ENCODE results near the gene CIC.

Gene CIC

DNA sequence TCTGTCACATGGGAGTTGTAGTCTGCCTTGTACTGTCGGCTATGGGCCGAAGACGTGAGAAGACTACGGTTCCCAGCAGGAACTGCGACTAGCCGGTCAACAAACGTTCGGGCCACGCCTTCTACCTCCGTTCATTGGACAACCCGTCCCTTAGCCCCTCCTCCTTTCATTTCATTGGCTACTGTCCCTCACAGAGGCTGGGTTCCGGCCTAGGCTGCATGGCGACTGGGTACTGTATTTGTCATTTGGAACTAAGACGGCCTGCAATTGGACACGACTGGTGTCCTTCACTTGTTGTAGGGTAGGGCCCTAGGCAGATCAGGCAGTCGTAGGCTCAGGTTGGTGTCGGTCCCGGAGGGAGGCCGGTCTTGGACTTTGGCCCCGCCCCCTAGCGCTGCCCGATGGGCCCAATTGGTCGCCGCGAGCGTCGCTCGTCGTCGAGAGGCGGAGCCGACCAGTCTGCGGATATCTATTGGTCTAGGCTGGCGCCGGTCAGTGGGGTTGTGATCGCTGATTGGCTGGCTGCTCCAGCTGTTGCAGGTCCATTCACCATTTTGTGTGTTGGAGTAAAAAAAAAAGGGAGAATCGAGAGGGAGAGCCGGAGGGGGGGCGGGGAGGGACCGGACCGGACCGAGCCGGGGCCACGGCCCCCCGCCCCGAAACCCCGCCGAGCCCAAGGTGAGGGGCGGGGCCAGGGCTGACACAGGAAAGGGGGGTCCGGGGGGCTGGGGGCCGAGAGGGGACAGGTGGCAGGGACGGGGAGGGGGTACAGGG is at the start of gene CIC:
TSS of gene CIC (plus strand) at position 549 of the 774 bp plus-strand sequence. CDS start 2,532 bp downstream, outside the sequence.
- peak; percentile 100 for DNase-seq

- peak; percentile 97 for DNase-seq
These were observed 49.0 kb upstream of the CIC start, which contains the start of gene ZNF526 for GRCh38 chr19:42219812-42220750. TSS of gene ZNF526 (plus strand) at chr19:42220312. CDS start at chr19:42224404, 4,092 bp downstream.

DNA sequence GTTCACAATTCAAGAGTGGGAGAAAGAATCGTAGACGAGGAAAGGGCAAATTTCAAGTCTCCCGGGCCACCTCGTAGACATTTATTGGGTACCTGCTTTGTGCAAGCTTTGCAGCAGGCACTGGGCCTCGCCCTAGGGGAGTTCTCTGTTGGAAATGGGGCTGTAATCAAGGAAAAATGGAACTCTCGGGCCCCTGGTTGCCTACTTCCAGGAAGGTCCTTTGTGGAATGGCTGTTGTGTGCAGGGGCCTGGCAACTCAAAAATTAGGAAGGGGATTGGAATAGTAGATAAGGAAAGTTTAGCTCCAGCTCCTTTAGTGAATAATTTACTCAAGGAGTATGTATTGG is 48.3 kb upstream of the CIC start:
- DNase-seq: no peak

- DNase-seq: no peak
These were observed 43.9 kb upstream of the CIC start for GRCh38 chr19:42224940-42225717.

GRCh38 chr19:42225718-42226292 is 43.2 kb upstream of the CIC start:
- no peak for DNase-seq

GRCh38 chr19:42226886-42227285 is 42.2 kb upstream of the CIC start:
- DNase-seq: no peak

DNA sequence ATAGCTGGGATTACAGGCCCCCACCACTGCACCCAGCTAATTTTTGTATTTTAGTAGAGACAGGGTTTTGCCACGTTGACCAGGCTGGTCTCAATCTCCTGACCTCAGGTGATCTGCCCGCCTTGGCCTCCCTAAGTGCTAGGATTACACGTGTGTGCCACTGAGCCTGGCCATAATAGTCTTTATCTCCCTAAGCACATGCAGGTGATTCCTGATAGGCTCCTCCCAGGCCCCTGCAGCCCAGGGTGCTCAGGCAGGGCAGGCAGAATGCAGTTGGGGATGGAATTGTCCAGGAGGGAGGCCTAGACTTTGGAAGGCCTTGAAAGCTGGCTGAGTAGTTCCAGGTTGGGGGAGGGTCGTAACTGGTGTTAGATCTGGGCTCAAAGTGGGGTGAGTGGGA is 40.4 kb upstream of the CIC start:
- no peak for DNase-seq

- DNase-seq: no peak
These were observed 39.7 kb upstream of the CIC start for GRCh38 chr19:42229301-42229854.

DNA sequence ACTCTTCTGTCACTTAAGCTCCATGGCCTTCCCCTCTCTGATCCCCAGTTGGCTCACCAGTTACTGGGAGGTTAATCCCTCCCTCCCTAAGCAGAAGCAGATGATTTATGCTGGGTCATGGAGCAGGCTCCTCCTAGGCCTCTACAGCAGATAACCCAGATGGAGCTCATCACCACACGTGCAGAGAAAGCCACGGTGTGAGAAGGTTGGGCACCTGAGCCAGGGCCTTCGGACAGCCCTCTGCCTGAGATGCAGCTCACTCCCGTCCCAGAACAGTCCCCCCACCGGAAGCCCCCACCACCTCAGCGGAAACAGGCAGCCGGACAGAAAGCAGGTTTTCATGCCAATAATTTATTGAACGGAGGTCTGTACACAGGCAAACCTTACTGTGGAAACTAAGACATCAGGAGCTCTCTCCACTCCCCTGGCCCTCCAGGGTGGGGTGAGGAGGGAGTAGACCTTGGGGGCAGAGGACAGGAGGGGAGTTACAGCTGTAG is 39.1 kb upstream of the CIC start:
- DNase-seq: no peak

- no peak for DNase-seq
These were observed 38.5 kb upstream of the CIC start for GRCh38 chr19:42230571-42230970.

- no peak for DNase-seq
These were observed 36.6 kb upstream of the CIC start for GRCh38 chr19:42232435-42232834.

GRCh38 chr19:42233106-42233505 is 35.9 kb upstream of the CIC start:
- no peak for DNase-seq

DNA sequence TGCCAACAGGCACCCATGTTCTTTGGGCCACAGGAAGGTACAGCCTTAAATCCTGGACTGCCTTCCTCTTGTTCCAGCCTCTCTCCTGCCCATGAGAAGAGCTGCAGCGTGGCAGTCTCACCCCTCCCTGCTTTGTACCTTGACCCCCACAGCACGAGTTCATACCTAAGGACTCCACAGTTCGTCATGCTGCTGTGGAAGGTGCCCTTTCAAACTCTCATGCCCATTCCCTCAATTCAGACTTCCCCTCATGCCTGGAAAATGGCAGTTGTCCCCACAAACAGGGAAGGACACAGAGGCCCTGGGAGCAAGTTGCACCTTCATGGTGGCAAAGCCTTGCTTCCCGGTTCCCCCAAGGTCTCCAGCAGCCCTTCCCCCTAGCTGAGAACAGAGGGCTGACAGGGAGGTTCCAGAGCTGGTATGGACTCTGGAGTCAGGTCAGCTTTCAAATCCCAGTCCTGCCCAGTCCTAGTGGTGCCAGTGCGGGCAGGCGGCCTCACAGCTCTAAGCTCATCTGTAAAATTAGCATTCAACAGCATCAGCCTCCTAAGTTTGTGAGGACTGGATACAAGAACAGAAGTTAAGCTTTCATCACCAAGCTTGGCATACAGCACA is 35.3 kb upstream of the CIC start:
- no peak for DNase-seq

GRCh38 chr19:42234364-42234763 is 34.7 kb upstream of the CIC start:
- no peak for DNase-seq

GRCh38 chr19:42235181-42235580 is 33.9 kb upstream of the CIC start:
- DNase-seq: no peak

DNA sequence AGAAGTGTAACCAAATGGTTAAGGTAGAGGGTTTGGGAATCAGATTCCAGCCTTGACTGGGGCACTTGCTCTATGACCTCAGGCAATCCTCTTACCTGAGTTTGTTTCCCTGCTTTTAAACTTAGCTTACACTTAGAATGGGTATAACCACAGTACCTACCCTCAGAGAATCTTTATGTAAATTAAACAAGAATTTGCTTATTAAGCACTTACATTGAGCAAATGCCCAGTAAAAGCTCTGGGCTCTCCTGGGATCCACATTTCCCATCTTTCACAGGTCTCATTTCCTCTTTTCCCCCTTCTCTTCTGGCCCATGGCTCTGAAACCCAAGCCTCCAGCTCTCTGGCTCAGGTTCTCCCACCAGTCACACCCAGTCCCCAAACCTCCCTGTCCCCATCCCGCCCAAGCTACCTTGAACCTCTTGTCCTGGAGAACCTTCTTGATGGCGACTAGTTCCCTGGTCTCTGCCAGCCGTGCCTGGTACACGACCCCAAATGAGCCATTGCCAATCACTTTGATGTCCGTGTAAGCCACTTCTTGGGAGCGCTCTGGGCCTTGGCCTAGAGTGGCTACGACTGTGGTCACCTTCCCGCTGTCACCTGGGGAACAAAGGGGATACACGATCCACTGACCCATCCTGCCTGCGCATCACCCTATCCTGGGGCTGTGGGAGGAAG is 29.4 kb upstream of the CIC start:
- DNase-seq: no peak

- no peak for DNase-seq
These were observed 27.8 kb upstream of the CIC start for GRCh38 chr19:42241279-42241678.

DNA sequence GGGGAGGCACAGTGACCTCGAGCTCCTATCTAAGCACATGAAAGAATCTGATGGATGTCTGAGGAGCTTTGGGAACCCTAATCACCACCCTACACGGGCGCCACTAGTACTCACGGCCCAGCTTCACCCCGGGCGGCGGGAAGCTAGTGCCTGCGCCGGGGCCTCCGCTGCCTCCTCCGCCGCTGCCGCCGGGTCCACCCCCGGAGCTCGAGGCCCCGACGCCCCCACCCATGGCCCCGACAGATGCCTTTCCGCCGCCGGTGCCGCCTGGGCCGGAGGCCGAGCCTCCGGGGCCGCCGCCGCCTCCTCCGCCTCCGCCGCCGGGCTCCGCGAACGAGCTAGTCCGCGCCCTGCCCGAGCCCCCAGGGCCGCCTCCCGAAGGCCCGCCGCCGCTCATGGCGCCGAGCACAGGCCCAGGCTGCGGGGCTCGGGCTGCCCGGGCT is 27.0 kb upstream of the CIC start:
- no peak for DNase-seq

DNA sequence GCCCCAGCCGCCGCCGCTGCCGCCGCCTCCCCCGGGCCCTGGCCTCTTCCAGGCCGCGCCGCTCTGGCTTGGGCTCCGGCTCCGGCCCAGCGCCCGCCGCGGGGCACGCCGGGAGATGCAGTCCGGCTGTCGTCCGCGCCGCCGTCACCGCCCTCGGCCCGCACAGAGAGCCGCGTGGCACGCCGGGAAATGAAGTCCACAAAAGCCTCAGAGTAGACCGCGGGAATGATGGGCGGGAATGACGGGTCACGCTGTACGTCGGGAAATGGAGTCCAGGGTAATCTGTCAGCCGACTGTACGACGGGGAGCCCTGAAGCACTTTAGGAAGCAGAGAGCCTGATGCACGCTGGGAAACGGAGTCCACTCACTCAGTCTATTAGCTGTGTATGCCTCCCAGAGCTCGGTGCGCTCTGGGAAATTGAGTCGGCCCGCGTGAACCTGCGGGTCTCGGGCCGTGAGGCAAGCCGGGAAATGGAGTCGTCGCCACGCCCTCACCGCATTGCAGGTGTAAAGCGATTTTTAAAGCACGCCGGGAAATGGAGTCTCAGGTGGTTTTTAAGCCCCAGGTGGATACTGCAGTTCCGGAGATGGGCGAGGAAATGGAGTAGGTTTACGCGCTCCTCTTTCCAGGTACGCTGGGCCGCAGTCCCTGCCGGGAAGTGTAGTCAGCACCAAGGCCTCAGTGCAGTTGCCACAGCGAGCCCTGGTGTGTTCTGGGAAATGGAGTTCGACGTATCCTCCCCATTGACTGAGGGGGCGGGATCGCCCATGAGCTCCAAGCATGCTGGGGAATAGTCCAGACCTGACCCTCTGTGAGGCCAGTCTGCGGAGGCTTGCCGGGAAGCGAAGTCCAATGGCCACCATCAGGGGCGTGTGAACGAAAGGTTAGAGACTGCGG is 26.3 kb upstream of the CIC start, which contains the start of gene GSK3A:
TSS of gene GSK3A (minus strand) at position 91 of the 898 bp plus-strand sequence. CDS start 137 bp downstream, outside the sequence.
- peak; percentile 100 for DNase-seq

Data from NCI-H1105 (cell line).